HG02759 (cell line): ENCODE results near the gene TSPAN32.
"Not testable (repeated sequence)": the region's sequence is repeated elsewhere in the genome, so short reads cannot be mapped to it uniquely, and the experiment has no call there.

ENCODE experiments used
- ATAC-seq: cut with Tn5 transposase; IDR thresholded peaks from one replicate; pipeline ENCODE4 v1.9.1; 2021; ENCODE audit warnings: mild to moderate bottlenecking, moderate library complexity; ENCODE audit not compliant: unreplicated experiment

TSPAN32 gene

DNA sequence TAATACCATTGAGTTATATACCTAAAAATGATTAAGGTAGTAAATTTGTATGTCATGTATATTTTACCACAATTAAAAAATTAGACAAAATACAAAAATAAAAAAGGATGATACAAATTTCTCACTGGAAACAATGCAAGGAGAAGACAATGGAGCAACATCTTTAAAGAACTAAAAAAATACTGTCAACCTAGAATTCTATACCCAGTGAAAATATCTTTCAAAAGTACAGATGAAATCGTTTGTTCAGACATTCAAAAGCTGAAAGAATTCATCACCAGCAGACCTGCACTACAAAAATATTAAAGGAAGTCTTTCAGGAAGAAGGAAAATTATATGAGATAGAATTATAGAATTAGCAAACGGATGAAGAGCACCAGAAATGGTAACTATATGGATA is 21.6 kb upstream of the TSPAN32 start:
- no peak for ATAC-seq

DNA sequence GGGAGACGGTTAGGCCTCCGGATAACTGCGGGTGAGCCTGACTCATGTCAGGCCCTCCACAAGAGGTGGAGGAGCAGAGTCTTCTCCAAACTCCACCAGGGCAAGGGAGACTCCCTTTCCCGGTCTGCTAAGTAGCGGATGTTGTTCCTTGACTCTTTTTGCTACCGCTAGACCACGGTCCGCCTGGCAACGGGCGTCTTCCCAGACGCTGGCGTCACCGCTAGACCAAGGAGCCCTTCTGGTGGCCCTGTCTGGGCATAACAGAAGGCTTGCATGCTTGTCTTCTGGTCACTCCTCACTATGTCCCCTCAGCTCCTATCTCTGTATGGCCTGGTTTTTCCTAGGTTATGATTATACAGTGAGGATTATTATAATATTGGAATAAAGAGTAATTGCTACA is 15.5 kb upstream of the TSPAN32 start:
- not testable (repeated sequence) for ATAC-seq

GRCh38 chr11:2287091-2287490 is 14.7 kb upstream of the TSPAN32 start:
- no peak for ATAC-seq

DNA sequence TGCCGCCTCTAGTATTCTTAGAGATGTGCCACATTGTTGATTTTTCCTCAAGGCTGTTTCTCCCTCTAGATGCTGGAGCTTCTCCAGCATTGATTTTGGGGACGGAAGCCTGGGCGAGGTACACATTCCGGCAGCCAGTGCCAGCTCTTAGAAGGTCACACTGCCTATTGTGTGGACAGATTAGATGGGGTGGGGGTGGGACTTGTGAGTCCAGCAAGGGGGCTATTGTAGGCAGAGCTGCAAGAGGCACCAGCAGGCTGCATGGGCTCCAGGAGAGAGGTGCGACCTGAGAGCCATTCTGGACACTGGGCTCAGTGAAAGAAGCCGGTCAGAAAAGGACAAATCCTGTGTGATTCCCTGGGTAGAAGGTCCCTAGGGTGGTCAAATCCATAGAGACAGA is 12.5 kb upstream of the TSPAN32 start:
- ATAC-seq, result no peak

DNA sequence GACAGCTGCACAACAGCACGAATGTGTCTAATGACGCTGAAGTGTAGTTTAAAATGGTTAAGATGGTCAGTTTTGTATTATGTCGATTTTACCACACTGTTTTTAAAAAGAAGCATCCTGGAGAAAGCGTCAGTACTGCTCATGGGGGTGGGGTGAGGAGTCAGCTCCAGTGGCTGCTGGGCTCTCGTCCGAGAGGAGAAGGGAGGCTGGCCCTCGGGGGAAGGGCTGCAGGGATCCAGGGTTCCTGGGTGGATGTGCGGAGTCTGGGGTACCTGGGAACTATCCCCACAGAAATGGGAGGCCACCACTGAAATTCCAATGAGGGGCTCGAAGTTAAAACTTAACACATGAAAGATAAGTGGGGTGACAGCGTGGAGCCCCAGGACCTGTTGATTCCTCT is 12.0 kb upstream of the TSPAN32 start:
- ATAC-seq, result no peak

DNA sequence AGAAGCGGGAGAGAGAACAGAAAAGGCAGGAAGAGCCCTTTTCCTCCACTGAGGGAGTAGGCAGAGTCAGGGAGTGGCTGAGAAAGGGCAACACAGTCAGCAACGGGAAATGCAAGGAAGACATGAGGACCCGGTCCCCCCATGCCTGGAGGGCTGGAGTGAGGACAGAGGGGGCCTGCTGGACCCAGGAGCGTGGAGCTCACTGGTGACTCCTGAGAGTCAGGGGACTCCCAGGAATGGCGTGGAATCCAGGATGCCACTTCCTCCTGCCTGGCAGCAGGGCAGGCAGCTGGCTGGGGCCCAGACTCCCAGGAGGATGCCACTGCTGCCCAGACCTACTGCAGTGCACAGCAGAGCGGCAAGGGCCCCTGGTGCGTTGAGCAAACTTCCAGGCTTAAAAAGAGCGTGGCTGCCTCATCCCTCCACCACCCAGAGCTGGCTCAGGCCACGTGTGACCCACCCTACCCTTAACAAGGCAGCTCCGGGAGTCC is 11.4 kb upstream of the TSPAN32 start:
- ATAC-seq, result no peak

- ATAC-seq, result no peak
Observed at GRCh38 chr11:2293531-2293971, 8.3 kb upstream of the TSPAN32 start.

- ATAC-seq, result no peak
Observed at GRCh38 chr11:2293984-2294925, 7.6 kb upstream of the TSPAN32 start.

DNA sequence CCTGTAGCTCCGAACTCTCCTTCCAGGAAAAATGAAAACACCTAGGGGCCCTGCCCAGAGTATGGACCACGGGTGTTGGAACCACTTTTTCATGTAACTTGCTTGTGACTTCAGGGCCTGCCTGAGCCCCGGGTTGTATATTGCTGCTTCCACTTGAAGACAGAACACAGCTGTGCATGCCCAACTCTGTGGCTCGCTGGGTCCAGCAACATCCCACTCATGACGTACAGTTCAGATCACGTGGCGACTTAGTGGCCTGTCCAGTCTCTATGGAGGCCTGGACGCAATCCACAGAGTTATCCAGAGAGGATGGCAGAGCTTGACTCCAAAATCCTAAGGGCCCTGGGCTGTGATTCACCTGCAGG is 6.9 kb upstream of the TSPAN32 start:
- ATAC-seq, result no peak

DNA sequence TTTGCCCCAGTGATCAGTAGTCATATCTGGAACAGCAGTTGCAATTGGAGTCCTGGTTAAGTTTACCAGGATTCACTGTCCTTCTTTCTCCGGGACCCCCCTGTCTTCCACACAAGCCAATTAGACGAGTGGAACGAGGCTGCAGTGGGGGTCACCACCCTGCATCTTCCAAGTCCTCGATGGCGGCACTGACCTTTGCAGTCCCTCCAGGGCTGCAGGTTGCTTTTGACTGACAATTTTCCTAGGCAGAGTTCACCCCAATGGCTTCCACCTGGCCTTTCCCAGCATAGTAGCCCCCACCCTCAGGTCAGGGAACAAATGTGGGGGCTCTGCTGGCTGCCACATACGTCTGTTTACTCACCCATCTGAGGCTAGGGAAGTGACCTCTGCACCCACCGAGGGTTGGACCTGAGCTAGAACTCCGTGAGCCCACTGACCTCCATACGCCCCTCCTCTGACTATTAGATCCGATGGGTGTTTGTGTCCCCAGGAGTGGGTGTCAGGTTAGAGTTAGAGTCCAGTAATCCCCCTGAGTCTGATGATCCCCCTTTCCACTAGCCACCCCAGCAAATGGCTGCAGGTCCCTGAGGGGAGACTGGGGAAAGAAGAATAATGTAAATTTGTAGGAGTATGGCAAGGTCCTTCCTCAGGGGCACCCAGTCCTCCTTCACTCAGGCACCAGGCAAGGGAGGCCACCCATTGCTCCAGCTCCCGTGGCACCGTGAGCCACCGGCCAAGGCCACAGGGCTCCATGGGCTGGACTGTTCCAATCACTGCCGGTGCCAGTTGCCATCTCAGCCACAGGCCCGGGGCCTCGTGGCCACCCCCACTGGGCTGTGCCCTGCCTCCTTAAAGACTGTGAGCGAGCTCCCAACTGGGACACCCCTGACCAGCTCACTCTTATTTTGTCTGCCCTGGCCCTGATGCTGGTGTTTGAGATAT is 5.6 kb upstream of the TSPAN32 start:
- ATAC-seq, result no peak

DNA sequence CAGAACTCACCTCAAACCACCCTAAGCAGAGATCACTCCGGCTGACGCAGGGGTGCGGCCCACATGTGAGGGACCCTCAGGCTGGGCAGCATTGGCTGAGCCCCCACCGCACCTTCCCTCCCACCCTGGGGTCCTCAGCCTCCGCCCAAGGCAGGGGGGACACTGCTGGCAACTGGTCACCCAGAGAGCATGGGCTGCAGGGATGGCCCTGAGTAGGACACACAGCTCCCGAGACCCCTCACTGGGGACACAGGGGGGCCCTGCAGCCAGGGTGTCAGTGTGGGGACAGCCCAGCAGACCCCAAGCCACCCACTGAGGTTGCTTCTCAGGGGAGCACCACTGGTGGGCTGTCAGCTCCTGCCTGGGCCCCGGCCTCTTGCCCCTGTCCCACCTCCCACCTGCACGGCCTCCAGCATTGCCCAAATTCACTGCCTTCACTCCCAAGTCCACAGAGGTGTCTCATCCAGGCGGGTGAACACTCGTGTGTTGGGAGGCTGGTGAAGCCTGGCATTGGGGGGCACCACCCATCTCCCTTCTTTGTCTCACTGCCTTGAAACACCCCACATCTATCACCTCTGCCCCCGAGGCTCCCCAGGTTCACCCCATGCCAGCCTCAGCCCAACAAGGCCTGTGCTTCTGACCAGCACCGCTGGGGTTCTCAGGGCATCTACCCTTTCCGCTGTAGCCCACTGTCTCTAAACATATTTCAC is 4.7 kb upstream of the TSPAN32 start:
- ATAC-seq, result no peak

- ATAC-seq, result no peak
Observed at GRCh38 chr11:2297623-2298030, 4.2 kb upstream of the TSPAN32 start.

GRCh38 chr11:2298131-2298794 is 3.5 kb upstream of the TSPAN32 start:
- ATAC-seq, result no peak

DNA sequence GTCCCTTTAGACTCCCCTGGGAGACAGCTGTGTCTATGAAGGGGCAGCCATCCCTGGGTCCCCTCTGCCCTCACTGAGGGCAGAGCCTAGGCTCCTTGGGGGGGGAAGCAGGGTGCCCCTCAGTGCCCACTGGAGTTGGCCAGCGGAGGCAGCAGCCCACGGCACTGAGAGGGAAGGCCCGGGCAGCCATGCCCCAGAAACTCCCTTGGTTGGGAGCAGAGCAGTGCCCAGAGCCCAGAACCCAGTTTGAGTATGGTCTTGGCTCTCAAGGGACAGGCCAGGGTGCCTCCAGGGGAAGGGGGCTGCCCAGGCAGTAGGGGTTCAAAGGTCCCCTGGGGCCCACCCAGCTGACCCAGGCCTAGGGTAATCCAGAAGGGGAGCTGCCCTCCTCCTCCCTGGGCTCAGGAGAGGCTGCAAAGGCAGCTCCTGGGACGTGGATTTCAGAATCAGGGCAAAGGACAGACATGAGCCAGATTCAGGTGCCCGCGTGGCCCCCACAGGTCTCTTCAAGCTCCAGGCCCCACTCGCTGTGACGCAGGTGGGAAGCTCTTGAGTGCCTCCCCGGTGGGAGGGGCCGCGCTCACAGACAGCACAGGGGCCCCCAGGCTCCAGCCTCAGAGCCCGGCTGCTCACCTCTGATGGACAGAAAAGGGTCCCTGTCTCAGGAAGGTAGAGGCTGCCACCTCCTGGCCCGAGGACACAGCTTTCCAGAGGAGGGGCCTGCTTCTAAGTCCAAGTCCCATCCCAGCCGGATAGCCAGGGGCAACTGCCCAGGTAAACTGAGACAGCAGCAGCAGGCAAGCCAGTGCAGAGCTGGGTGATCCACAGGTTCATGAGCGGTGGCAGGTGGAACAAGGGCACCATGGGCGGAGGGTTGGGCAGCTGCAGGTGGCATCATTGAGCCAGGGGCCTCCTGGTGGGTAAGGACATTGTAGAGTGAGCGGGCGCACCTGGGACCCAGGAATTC is 2.7 kb upstream of the TSPAN32 start:
- ATAC-seq, result no peak

- no peak for ATAC-seq
Observed at GRCh38 chr11:2299773-2300172, 2.0 kb upstream of the TSPAN32 start.

- no peak for ATAC-seq
Observed at GRCh38 chr11:2300290-2300935, 1.4 kb upstream of the TSPAN32 start.

GRCh38 chr11:2300936-2301630 is 730 bp upstream of the TSPAN32 start:
- no peak for ATAC-seq

GRCh38 chr11:2302306-2302895 is 588 bp downstream of the TSPAN32 start:
- ATAC-seq, result no peak
